Activated CD4-positive, alpha-beta T cell treated with anti-CD3 and anti-CD28 coated beads for 24 hours (primary cell): ENCODE data around the gene TUBGCP6.
"Not testable (repeated sequence)": the region's sequence is repeated elsewhere in the genome, so short reads cannot be mapped to it uniquely, and the experiment has no call there.

Experiments
- DNase-seq, 2 donors: peaks; one replicate each; pipeline ENCODE4 v3.0.0-alpha.2; 2020; ENCODE audit warnings: low read depth in 2 of 2

The TUBGCP6 gene

GRCh38 chr22:50280022-50280707 is 35.3 kb upstream of the TUBGCP6 start:
- no peak for DNase-seq

GRCh38 chr22:50278956-50279619 is 34.3 kb upstream of the TUBGCP6 start:
- no peak for DNase-seq

- DNase-seq: no peak
Observed at GRCh38 chr22:50278461-50278860, 33.6 kb upstream of the TUBGCP6 start.

DNA sequence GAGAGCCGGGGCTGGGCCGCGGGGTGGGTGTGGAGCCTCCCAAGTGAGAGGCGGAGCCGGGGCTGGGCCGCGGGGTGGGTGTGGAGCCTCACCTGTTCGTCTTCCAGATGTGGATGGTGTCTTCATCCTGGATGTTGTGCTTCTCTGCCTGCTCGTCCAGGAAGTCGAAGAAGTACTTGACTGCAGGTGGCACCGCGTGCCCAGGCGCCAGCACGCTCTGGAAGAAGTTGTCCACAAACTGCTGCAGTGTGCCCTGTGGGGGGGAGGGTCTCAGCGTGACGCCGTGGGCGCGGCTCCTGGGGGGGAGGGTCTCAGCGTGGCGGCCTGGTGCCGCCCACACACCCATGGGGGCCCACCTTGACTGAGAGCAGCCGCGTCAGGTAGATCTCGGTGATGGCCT is 32.9 kb upstream of the TUBGCP6 start:
- no peak for DNase-seq

GRCh38 chr22:50276143-50276542 is 31.3 kb upstream of the TUBGCP6 start:
- DNase-seq: peak in 1 of 2 donors; percentile 35

DNA sequence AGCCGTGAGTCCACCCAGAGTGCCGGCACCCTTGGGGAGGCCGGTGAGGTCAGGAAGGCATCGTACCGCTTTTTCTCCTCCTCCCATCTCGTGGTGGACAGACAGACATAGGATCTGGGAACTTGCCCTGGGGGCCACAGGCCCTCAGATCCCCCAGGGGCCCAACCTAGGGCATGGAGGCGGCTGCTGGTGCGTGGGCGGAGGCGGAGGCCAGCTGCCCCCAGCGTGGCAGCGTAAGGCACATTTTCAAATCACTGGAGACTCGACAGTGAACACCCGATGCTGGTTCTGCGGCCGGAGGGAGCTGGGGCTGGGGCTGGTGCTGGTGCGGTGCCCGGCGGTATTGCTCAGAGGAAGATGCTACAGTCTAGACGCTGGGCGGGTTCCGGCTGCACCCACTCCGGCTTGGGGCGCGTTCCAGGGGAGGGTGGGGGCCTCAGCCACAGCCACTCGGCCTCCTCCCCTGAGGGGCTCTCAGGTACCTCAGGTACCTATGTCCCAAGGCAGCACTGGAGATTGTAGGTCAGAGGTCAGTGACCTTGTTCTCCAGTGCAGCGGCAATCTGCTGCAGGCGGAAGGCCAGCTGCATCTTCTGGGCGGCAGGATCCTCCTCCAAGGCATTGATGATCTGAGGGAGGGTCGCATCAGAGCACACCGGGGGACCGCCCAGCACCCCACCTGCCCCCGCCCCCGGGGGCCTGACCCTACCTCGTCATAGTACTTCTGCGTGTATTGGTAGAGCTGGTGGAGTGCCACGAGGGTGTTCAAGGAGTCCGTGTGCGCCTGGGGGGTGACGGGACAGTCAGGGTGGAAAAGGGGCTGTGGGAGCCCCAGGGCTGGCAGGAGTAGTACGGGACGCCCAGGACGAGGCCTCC is 30.6 kb upstream of the TUBGCP6 start:
- DNase-seq: no peak

- DNase-seq: no peak
Observed at GRCh38 chr22:50274771-50275170, 29.9 kb upstream of the TUBGCP6 start.

- DNase-seq: no peak
Observed at GRCh38 chr22:50274311-50274710, 29.5 kb upstream of the TUBGCP6 start.

GRCh38 chr22:50273781-50274180 is 29.0 kb upstream of the TUBGCP6 start:
- DNase-seq: not testable (repeated sequence)

DNA sequence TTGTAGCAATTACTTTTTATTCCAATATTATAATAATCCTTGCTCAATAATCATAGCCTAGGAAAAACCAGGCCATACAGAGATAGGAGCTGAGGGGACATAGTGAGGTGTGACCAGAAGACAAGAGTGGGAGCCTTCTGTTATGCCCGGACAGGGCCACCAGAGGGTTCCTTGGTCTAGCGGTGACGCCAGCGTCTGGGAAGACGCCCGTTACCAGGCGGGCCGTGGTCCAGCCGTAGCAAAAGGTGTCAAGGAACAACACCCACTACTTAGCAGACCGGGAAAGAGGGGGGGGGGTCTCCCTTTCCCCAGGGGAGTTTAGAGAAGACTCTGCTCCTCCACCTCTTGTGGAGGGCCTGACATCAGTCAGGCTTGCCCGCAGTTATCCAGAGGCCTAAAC is 28.5 kb upstream of the TUBGCP6 start:
- not testable (repeated sequence) for DNase-seq

- no peak for DNase-seq
Observed at GRCh38 chr22:50272044-50272802, 27.4 kb upstream of the TUBGCP6 start.

- peak in 1 of 2 donors; percentile 52 for DNase-seq
Observed at GRCh38 chr22:50271519-50271970, 26.7 kb upstream of the TUBGCP6 start.

- DNase-seq: peak in 1 of 2 donors; percentile 47
Observed at GRCh38 chr22:50270666-50271394, 26.0 kb upstream of the TUBGCP6 start.

DNA sequence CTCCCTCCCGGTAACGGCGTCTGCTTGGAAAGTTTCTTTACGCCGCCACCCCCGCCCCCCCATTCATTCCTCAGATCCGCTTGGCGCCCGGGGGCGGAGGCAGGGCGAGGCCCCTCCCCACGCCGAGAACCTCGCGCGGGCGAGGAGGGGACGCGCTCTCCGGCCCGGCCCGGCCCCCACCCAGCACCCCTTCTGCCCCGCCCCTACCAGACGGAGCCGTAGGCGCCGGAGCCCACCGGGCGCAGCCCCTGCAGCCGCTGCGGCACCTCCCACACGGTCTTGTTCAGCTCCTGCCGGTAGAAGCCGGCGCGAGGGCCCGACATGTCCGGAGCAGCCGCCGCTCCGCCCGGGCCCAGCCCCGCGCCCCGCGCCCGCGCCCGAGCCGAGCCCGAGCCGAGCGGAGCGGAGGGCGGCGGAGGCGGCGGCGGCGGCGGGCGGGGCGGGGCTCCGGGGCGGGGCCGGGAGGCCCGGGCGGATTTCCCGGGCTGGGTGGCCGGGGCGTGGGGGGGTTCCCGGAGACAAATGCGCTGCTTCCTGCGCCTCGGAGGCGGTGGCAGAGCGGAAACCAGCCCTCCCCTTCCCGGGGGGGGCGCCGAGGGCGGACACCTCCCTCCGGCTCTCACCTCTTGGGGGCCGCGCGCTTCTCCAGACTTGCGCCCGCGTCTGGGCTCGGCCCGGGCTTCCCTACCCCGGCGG is 25.3 kb upstream of the TUBGCP6 start, which contains the start of gene MAPK11:
Gene MAPK11 (minus strand): TSS at position 411 of the 696 bp plus-strand sequence. CDS start 88 bp downstream, at position 323.
- DNase-seq: peak; percentile 52 to 59

- no peak for DNase-seq
Observed at GRCh38 chr22:50269573-50269969, 24.7 kb upstream of the TUBGCP6 start.

GRCh38 chr22:50268655-50269113 is 23.9 kb upstream of the TUBGCP6 start:
- no peak for DNase-seq

DNA sequence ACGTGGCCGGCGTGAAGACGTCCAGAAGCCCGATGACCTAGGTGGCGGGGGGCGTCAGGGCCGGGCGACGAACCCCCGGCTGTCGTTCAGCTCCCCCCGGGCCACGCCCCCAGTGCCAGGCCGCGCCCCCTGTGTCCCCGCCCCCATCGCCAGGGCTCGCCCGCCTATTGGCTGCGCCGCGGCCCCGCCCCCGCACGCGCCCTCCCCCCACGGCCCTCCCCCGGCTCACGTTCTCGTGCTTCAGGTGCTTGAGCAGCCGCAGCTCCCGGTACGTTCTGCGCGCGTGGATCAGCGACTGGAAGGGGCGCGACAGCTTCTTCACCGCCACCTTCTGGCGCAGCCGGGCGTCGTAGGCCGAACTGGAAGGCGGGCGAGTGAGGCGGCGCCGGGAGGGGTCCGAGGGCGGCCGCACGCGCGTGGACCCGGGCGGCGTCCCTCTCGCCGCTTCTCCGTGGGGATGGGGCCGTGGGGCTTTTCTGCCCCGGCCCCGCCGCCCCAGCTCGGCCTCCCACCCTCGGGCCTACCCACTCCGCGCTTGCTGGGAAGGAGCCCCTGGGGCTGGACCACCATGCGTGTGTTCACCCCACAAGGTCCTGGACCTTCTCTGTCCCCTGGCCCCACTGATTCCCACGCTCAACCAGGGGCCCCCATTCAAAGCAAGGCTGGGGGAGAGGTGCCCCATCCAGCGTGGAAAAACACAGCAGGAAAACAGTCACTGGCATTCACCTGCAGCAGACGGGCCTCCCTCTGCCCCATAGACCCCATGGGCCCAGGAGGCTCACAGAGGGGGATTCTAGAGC is 23.0 kb upstream of the TUBGCP6 start:
- peak in 1 of 2 donors; percentile 29 for DNase-seq

- DNase-seq: no peak
Observed at GRCh38 chr22:50266994-50267393, 22.2 kb upstream of the TUBGCP6 start.
